Panc1 (cell line): ENCODE measurements around the gene C17orf50.

Experiments used
- CTCF ChIP-seq: fragments of 450-650 bp; IDR thresholded peaks from 2 replicates; pipeline ENCODE4 v1.5.1; 2017; ENCODE audit warnings: mild to moderate bottlenecking
- POLR2AphosphoS5 ChIP-seq: IDR thresholded peaks from 2 replicates; pipeline ENCODE4 v1.6.1; 2012; ENCODE audit warnings: mild to moderate bottlenecking, low read depth, low read length, moderate library complexity
- REST ChIP-seq, 2 experiments: IDR thresholded peaks; 2 replicates each; pipeline ENCODE4 v1.6.1; 2011 to 2012; ENCODE audit warnings: low read depth in 2 of 2, control low read depth in 1 of 2, low read length in 1 of 2, mild to moderate bottlenecking in 1 of 2, moderate library complexity in 1 of 2; ENCODE audit not compliant: insufficient read depth in 1 of 2
- SIN3A ChIP-seq: IDR thresholded peaks from 2 replicates; pipeline ENCODE4 v1.6.1; 2012; ENCODE audit warnings: low read depth, mild to moderate bottlenecking, low read length, moderate library complexity, borderline replicate concordance; ENCODE audit not compliant: insufficient read depth
- TCF7L2 ChIP-seq: IDR thresholded peaks from 2 replicates; pipeline ENCODE4 v1.6.1; 2011; ENCODE audit warnings: mild to moderate bottlenecking, low read depth, low read length, inconsistent platforms

DNA sequence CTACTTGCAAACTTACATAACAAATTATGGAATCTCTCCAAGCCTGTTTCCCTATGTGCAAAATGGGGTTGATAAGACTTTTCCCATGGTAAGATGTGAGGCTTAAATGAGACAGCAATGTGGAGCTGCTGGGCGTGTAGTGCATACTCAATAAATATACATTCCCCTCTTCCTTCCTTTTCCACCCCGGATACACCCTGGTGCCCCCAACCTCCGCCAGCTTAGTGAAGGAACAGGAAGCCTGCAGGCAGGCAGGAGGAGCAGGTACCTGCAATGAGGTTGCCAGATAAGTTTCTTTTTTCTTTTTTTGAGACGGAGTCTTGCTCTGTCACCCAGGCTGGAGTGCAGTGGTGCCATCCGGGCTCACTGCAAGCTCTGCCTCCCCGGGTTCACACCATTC is 14.9 kb downstream of the C17orf50 start:
- TF ChIP-seq CTCF (no peak), SIN3A (no peak), POLR2AphosphoS5 (no peak), TCF7L2 (no peak), REST (IDR thresholded peaks at IDR 0.05; ENCODE audit: insufficient read depth in 1 of 2, low read depth in 2 of 2, low read length in 1 of 2) (no peak)
